ENCODE measurements around the gene CRTAC1.

CRTAC1 gene

GRCh38 chr10:98020254-98020653 lies 10.2 kb downstream of the CRTAC1 start:
- no peak for TF ChIP-seq CTCF (conservative IDR thresholded peaks at IDR 0.05; ENCODE audit: control insufficient read depth, insufficient read depth, low read depth, low read length)
- DNase-seq (ENCODE audit: low read depth) = no peak
- H3K4me3 ChIP-seq (ENCODE audit: control insufficient read depth, low read depth, low read length) = no peak overlapping the region

- TF ChIP-seq CTCF (conservative IDR thresholded peaks at IDR 0.05; ENCODE audit: control insufficient read depth, insufficient read depth, low read depth, low read length) = no peak
- H3K4me3 ChIP-seq (ENCODE audit: control insufficient read depth, low read depth, low read length) = no peak overlapping the region
- DNase-seq (ENCODE audit: low read depth) = no peak
Observed at GRCh38 chr10:98019784-98020183, 10.6 kb downstream of the CRTAC1 start.

- TF ChIP-seq CTCF (conservative IDR thresholded peaks at IDR 0.05; ENCODE audit: control insufficient read depth, insufficient read depth, low read depth, low read length) = no peak
- no peak for DNase-seq (ENCODE audit: low read depth)
- no peak overlapping the region for H3K4me3 ChIP-seq (ENCODE audit: control insufficient read depth, low read depth, low read length)
Observed at GRCh38 chr10:98016772-98017475, 13.5 kb downstream of the CRTAC1 start.

GRCh38 chr10:98013776-98014175 lies 16.6 kb downstream of the CRTAC1 start:
- TF ChIP-seq CTCF (conservative IDR thresholded peaks at IDR 0.05; ENCODE audit: control insufficient read depth, insufficient read depth, low read depth, low read length) = no peak
- no peak for DNase-seq (ENCODE audit: low read depth)
- no peak overlapping the region for H3K4me3 ChIP-seq (ENCODE audit: control insufficient read depth, low read depth, low read length)

- DNase-seq (ENCODE audit: low read depth) = no peak
Observed at GRCh38 chr10:98013122-98013521, 17.3 kb downstream of the CRTAC1 start.

GRCh38 chr10:98012644-98013043 lies 17.8 kb downstream of the CRTAC1 start:
- no peak for DNase-seq (ENCODE audit: low read depth)
- no peak for TF ChIP-seq CTCF (conservative IDR thresholded peaks at IDR 0.05; ENCODE audit: control insufficient read depth, insufficient read depth, low read depth, low read length)

More at GRCh38 chr10:98013122-98013521, 17.3 kb downstream of the CRTAC1 start:
- no peak for TF ChIP-seq CTCF (conservative IDR thresholded peaks at IDR 0.05; ENCODE audit: control insufficient read depth, insufficient read depth, low read depth, low read length)
- H3K4me3 ChIP-seq (ENCODE audit: control insufficient read depth, low read depth, low read length) = no peak overlapping the region

More at GRCh38 chr10:98012644-98013043, 17.8 kb downstream of the CRTAC1 start:
- no peak overlapping the region for H3K4me3 ChIP-seq (ENCODE audit: control insufficient read depth, low read depth, low read length)
